ENCODE data around the gene MSX2.

Gene MSX2

GRCh38 chr5:174688441-174689354 lies 35.7 kb upstream of the MSX2 start:
- ChIA-PET CTCF (no interaction called here), POLR2A (no interaction called here)
- no peak overlapping the region for H3K4me3 ChIP-seq (ENCODE audit: low read depth, low read length)
- TF ChIP-seq CTCF (IDR thresholded peaks at IDR 0.05; ENCODE audit: insufficient read depth, low read length, missing control alignments): no peak
- no peak for DNase-seq (ENCODE audit: low read depth, low spot score)

- no peak overlapping the region for H3K4me3 ChIP-seq (ENCODE audit: low read depth, low read length)
- ChIA-PET CTCF (no interaction called here), POLR2A (no interaction called here)
- DNase-seq (ENCODE audit: low read depth, low spot score): no peak
- TF ChIP-seq CTCF (IDR thresholded peaks at IDR 0.05; ENCODE audit: insufficient read depth, low read length, missing control alignments): no peak
These were observed 34.1 kb upstream of the MSX2 start for GRCh38 chr5:174690271-174690670.

- ChIA-PET CTCF (no interaction called here), POLR2A (no interaction called here)
- no peak overlapping the region for H3K4me3 ChIP-seq (ENCODE audit: low read depth, low read length)
- no peak for TF ChIP-seq CTCF (IDR thresholded peaks at IDR 0.05; ENCODE audit: insufficient read depth, low read length, missing control alignments)
- no peak for DNase-seq (ENCODE audit: low read depth, low spot score)
These were observed 32.0 kb upstream of the MSX2 start for GRCh38 chr5:174692381-174692780.

GRCh38 chr5:174692982-174693422 lies 31.4 kb upstream of the MSX2 start:
- H3K4me3 ChIP-seq (ENCODE audit: low read depth, low read length): no peak overlapping the region
- no peak for TF ChIP-seq CTCF (IDR thresholded peaks at IDR 0.05; ENCODE audit: insufficient read depth, low read length, missing control alignments)
- DNase-seq (ENCODE audit: low read depth, low spot score): no peak
- ChIA-PET POLR2A (no interaction called here), CTCF (no interaction called here)

- H3K4me3 ChIP-seq (ENCODE audit: low read depth, low read length): no peak overlapping the region
- ChIA-PET POLR2A (no interaction called here), CTCF (no interaction called here)
- no peak for DNase-seq (ENCODE audit: low read depth, low spot score)
- no peak for TF ChIP-seq CTCF (IDR thresholded peaks at IDR 0.05; ENCODE audit: insufficient read depth, low read length, missing control alignments)
These were observed 30.5 kb upstream of the MSX2 start for GRCh38 chr5:174693697-174694385.

- CTCF ChIA-PET: no interaction called here
- DNase-seq (ENCODE audit: low read depth, low spot score): no peak
- no peak overlapping the region for H3K4me3 ChIP-seq (ENCODE audit: low read depth, low read length)
- POLR2A ChIA-PET: no interaction called here
- no peak for TF ChIP-seq CTCF (IDR thresholded peaks at IDR 0.05; ENCODE audit: insufficient read depth, low read length, missing control alignments)
These were observed 29.8 kb upstream of the MSX2 start for GRCh38 chr5:174694611-174695010.
